Neutrophil (primary cell): Measurements from ENCODE around the gene DNASE1L3.

Experiments
- H3K27ac ChIP-seq: fragments of 200-600 bp; sonication (generic); 2 replicates; pipeline ENCODE4 v1.5.1; 2016; ENCODE audit warnings: mild to moderate bottlenecking, moderate library complexity
- H3K27me3 ChIP-seq: fragments of 200-600 bp; sonication (generic); 2 replicates; pipeline ENCODE4 v1.6.0; 2016; ENCODE audit warnings: mild to moderate bottlenecking
- H3K36me3 ChIP-seq: fragments of 200-600 bp; sonication (generic); 2 replicates; pipeline ENCODE4 v1.5.1; 2017
- H3K4me1 ChIP-seq, 2 experiments: fragments of 200-600 bp in 1 of 2; sonication (generic) in 1 of 2; 1 replicate in 1 of 2; 2 replicates in 1 of 2; pipeline versions ENCODE4 v1.5.1 to v1.6.1; 2013 to 2016; ENCODE audit warnings: low read depth in 1 of 2, low read length in 1 of 2, mild to moderate bottlenecking in 1 of 2, moderate library complexity in 1 of 2; ENCODE audit not compliant: control insufficient read depth in 1 of 2, insufficient read depth in 1 of 2
- H3K4me3 ChIP-seq, 2 experiments: fragments of 200-600 bp in 1 of 2; sonication (generic) in 1 of 2; 1 replicate in 1 of 2; 2 replicates in 1 of 2; pipeline ENCODE4 v1.5.1; 2013 to 2016; ENCODE audit warnings: low read depth in 1 of 2, low read length in 1 of 2, mild to moderate bottlenecking in 1 of 2, moderate library complexity in 1 of 2
- H3K9me3 ChIP-seq: fragments of 200-600 bp; sonication (generic); 2 replicates; pipeline ENCODE4 v1.5.1; 2016
- CTCF ChIP-seq: fragments of 200-600 bp; sonication (generic); IDR thresholded peaks from 2 replicates; pipeline ENCODE4 v1.5.1; 2016; ENCODE audit warnings: antibody characterized with exemption

Gene DNASE1L3

GRCh38 chr3:58200846-58201355 lies 9.9 kb downstream of the DNASE1L3 start:
- Histone ChIP-seq H3K36me3 (no peaks in the 10 kb centered on the region), H3K27ac (no peak overlapping the region), H3K9me3 (no peaks in the 10 kb centered on the region), H3K4me3 (no peak overlapping the region), H3K27me3 (peaks cover 10% of the 10 kb centered on the region), H3K4me1 (no peaks in the 10 kb centered on the region)
- no peak for TF ChIP-seq CTCF

- H3K27ac ChIP-seq = no peak overlapping the region
- no peaks in the 10 kb centered on the region for H3K4me1 ChIP-seq
- no peak for TF ChIP-seq CTCF
These were observed 10.6 kb downstream of the DNASE1L3 start for GRCh38 chr3:58200121-58200709.

GRCh38 chr3:58198804-58199203 lies 12.0 kb downstream of the DNASE1L3 start:
- Histone ChIP-seq H3K27me3 (peaks cover 10% of the 10 kb centered on the region), H3K36me3 (no peaks in the 10 kb centered on the region), H3K9me3 (no peaks in the 10 kb centered on the region), H3K4me3 (no peak overlapping the region), H3K27ac (no peak overlapping the region), H3K4me1 (no peaks in the 10 kb centered on the region)
- TF ChIP-seq CTCF = no peak

More at GRCh38 chr3:58200121-58200709, 10.6 kb downstream of the DNASE1L3 start:
- Histone ChIP-seq H3K36me3 (no peaks in the 10 kb centered on the region), H3K27me3 (peaks cover 10% of the 10 kb centered on the region), H3K9me3 (no peaks in the 10 kb centered on the region), H3K4me3 (no peak overlapping the region)

- H3K9me3 ChIP-seq = no peaks in the 10 kb centered on the region
- H3K4me1 ChIP-seq = no peaks in the 10 kb centered on the region
- TF ChIP-seq CTCF = no peak
- H3K36me3 ChIP-seq = no peaks in the 10 kb centered on the region
- H3K27me3 ChIP-seq = peaks cover 10% of the 10 kb centered on the region
- no peak overlapping the region for H3K4me3 ChIP-seq
- no peak overlapping the region for H3K27ac ChIP-seq
These were observed 12.4 kb downstream of the DNASE1L3 start for GRCh38 chr3:58198362-58198761.

GRCh38 chr3:58197588-58197987 lies 13.2 kb downstream of the DNASE1L3 start:
- no peaks in the 10 kb centered on the region for H3K4me1 ChIP-seq
- H3K36me3 ChIP-seq = no peaks in the 10 kb centered on the region
- H3K4me3 ChIP-seq = no peak overlapping the region
- TF ChIP-seq CTCF = no peak
- H3K27me3 ChIP-seq = peaks cover 10% of the 10 kb centered on the region
- no peaks in the 10 kb centered on the region for H3K9me3 ChIP-seq
- H3K27ac ChIP-seq = no peak overlapping the region
